CD14-positive monocyte (primary cell): ENCODE results near the gene DENND4C. TPM values are rescaled to one million over a fixed set of nuclear protein-coding genes. Genes with fewer than 3 reads are reported as not detected.

Source experiments
- DNase-seq, 3 donors: peaks; one replicate each; pipeline ENCODE4 v3.0.0-alpha.2; 2011 to 2022
- H2AFZ ChIP-seq: 2 replicates; pipeline ENCODE4 v1.6.0; 2012; ENCODE audit warnings: mild to moderate bottlenecking, low read depth, low read length, inconsistent platforms; ENCODE audit not compliant: insufficient read depth, poor library complexity, severe bottlenecking
- H3K27ac ChIP-seq, 2 donors: 1 replicate in 1 of 2; 2 replicates in 1 of 2; pipeline ENCODE4 v1.5.1; 2012 to 2013; ENCODE audit warnings: low read length in 2 of 2, control low read depth in 1 of 2, inconsistent platforms in 1 of 2, low read depth in 1 of 2, mild to moderate bottlenecking in 1 of 2
- H3K27me3 ChIP-seq, 2 donors: one replicate each; pipeline versions ENCODE4 v1.6.0 to v1.6.1; 2011 to 2013; ENCODE audit warnings: low read length in 2 of 2; ENCODE audit not compliant: control insufficient read depth in 2 of 2, insufficient read depth in 2 of 2
- H3K36me3 ChIP-seq, 2 donors: replicated peaks in 1 of 2; 1 replicate in 1 of 2; 2 replicates in 1 of 2; pipeline versions ENCODE4 v1.5.1 to v1.6.1; 2012 to 2013; ENCODE audit warnings: low read length in 2 of 2, control low read depth in 1 of 2, inconsistent platforms in 1 of 2, mild to moderate bottlenecking in 1 of 2; ENCODE audit not compliant: insufficient read depth in 2 of 2, control insufficient read depth in 1 of 2
- H3K4me1 ChIP-seq, 2 donors: 1 replicate in 1 of 2; 2 replicates in 1 of 2; pipeline versions ENCODE4 v1.5.1 to v1.6.1; 2012 to 2013; ENCODE audit warnings: low read length in 2 of 2, control low read depth in 1 of 2, inconsistent platforms in 1 of 2, mild to moderate bottlenecking in 1 of 2, moderate library complexity in 1 of 2; ENCODE audit not compliant: insufficient read depth in 2 of 2, control insufficient read depth in 1 of 2
- H3K4me2 ChIP-seq: replicated peaks from 2 replicates; pipeline ENCODE3; 2012; ENCODE audit warnings: low read length, moderate library complexity, mild to moderate bottlenecking; ENCODE audit not compliant: poor library complexity, severe bottlenecking; ENCODE audit errors: extremely low read depth
- H3K4me3 ChIP-seq, 3 experiments: fragments of 200-600 bp in 1 of 3; sonication (generic) in 1 of 3; replicated peaks in 1 of 3; 1 replicate in 2 of 3; 2 replicates in 1 of 3; pipeline ENCODE4 v1.5.1; 2011 to 2013; ENCODE audit warnings: low read length in 3 of 3, mild to moderate bottlenecking in 3 of 3, control low read depth in 2 of 3, low read depth in 2 of 3, inconsistent platforms in 1 of 3, moderate library complexity in 1 of 3
- H3K79me2 ChIP-seq: 2 replicates; pipeline ENCODE4 v1.6.0; 2012; ENCODE audit warnings: mild to moderate bottlenecking, control low read depth, inconsistent platforms, low read length, moderate library complexity; ENCODE audit not compliant: insufficient read depth
- H3K9ac ChIP-seq: 2 replicates; pipeline ENCODE4 v1.6.0; 2017; ENCODE audit warnings: low read length, mild to moderate bottlenecking; ENCODE audit not compliant: insufficient read depth, poor library complexity, severe bottlenecking
- H3K9me3 ChIP-seq, 2 donors: replicated peaks in 1 of 2; 1 replicate in 1 of 2; 2 replicates in 1 of 2; pipeline versions ENCODE4 v1.5.1 to v1.6.1; 2012 to 2013; ENCODE audit warnings: low read length in 2 of 2, control low read depth in 1 of 2; ENCODE audit not compliant: control insufficient read depth in 1 of 2, insufficient read depth in 1 of 2
- H4K20me1 ChIP-seq: 2 replicates; pipeline ENCODE4 v1.6.0; 2012; ENCODE audit warnings: mild to moderate bottlenecking, low read length, control low read depth, moderate library complexity; ENCODE audit not compliant: insufficient read depth
- H3K27ac Mint-ChIP-seq, 7 donors: one replicate each; pipeline ENCODE4 v1.8.0; 2020; ENCODE audit warnings: mild to moderate bottlenecking in 7 of 7, mixed read lengths in 7 of 7, moderate library complexity in 6 of 7, inconsistent platforms in 2 of 7
- H3K27me3 Mint-ChIP-seq, 3 donors: one replicate each; pipeline ENCODE4 v1.8.0; 2021 to 2022; ENCODE audit warnings: low read depth in 3 of 3, mild to moderate bottlenecking in 3 of 3, mixed read lengths in 3 of 3, moderate library complexity in 3 of 3, inconsistent platforms in 1 of 3
- H3K36me3 Mint-ChIP-seq, 2 donors: one replicate each; pipeline ENCODE4 v1.8.0; 2020; ENCODE audit warnings: mixed read lengths in 2 of 2, inconsistent platforms in 1 of 2, mild to moderate bottlenecking in 1 of 2
- H3K4me1 Mint-ChIP-seq: one replicate; pipeline ENCODE4 v1.8.0; 2020; ENCODE audit warnings: mild to moderate bottlenecking, mixed read lengths
- H3K4me3 Mint-ChIP-seq, 2 donors: one replicate each; pipeline ENCODE4 v1.8.0; 2020; ENCODE audit warnings: mild to moderate bottlenecking in 2 of 2, mixed read lengths in 2 of 2, moderate library complexity in 1 of 2
- H3K9me3 Mint-ChIP-seq, 7 donors: one replicate each; pipeline ENCODE4 v1.8.0; 2020 to 2022; ENCODE audit warnings: mixed read lengths in 7 of 7, mild to moderate bottlenecking in 6 of 7, moderate library complexity in 6 of 7, inconsistent platforms in 2 of 7
- CTCF ChIP-seq: fragments of 200-600 bp; IDR thresholded peaks from one replicate; pipeline ENCODE4 v1.8.0; 2022; ENCODE audit warnings: antibody characterized with exemption, mild to moderate bottlenecking
- WGBS: methylation state at CpG from one replicate; pipeline ENCODE4 v1.1.5; 2013; ENCODE audit warnings: missing lambda C conversion rate; ENCODE audit not compliant: insufficient coverage; 5-methylcytosine and 5-hydroxymethylcytosine counted together
- intact Hi-C, 2 donors: fragments of 100-400 bp; cut with micrococcal nuclease; formaldehyde crosslinking; loops; one replicate each; pipeline versions ENCODE4 v1.15.0 to v1.15.1; 2023
- polyA plus RNA-seq, 3 donors: library from polyadenylated mRNA; depleted of rRNA in 1 of 3; unstranded in 2 of 3; stranded (reverse) in 1 of 3; fragments of 300-500 nt in 2 of 3; fragments of >200 nt in 1 of 3; fragmentation: Illumina TruSeq in 2 of 3; gene quantifications; 1 replicate in 2 of 3; 2 replicates in 1 of 3; pipeline ENCODE4 v1.2.3, GENCODE V29; 2012 to 2021

DENND4C gene
- polyA plus RNA-seq, 3 donors, result 8.1 to 15.4 (median 12.7) TPM

GRCh38 chr9:19409401-19410194 is 179.1 kb downstream of the DENND4C start:
- no peak for TF ChIP-seq CTCF

GRCh38 chr9:19410195-19410503 is 179.7 kb downstream of the DENND4C start:
- no peaks in the 10 kb centered on the region for H3K36me3 ChIP-seq
- peak overlapping the region; percentile 94 for H2AFZ ChIP-seq
- no peaks in the 10 kb centered on the region for H3K27me3 ChIP-seq
- H3K27me3 Mint-ChIP-seq, result peaks cover 2 to 7% (median 3%) of the 10 kb centered on the region in 3 donors
- H3K4me1 Mint-ChIP-seq, result peaks cover 24% of the 10 kb centered on the region
- no peaks in the 10 kb centered on the region for H4K20me1 ChIP-seq
- no peaks in the 10 kb centered on the region for H3K36me3 Mint-ChIP-seq
- no peak overlapping the region for H3K9ac ChIP-seq
- no peak for DNase-seq
- H3K9me3 ChIP-seq, result no peaks in the 10 kb centered on the region
- peaks cover 0 to 3% (median 0%) of the 10 kb centered on the region in 7 donors for H3K9me3 Mint-ChIP-seq
- WGBS, result no CpG with 5 or more reads among the region's 2 CpGs
- H3K79me2 ChIP-seq, result no peaks in the 10 kb centered on the region
- H3K4me1 ChIP-seq, result peaks cover 12 to 16% of the 10 kb centered on the region in 2 donors
- intact Hi-C loops, result no loop called here
- no peak overlapping the region for H3K27ac ChIP-seq
- no peak overlapping the region for H3K4me2 ChIP-seq
- no peak for TF ChIP-seq CTCF
- H3K4me3 Mint-ChIP-seq, result no peak overlapping the region
- H3K4me3 ChIP-seq, result peak overlapping the region in 1 of 3 experiments; percentile 88
- no peak overlapping the region for H3K27ac Mint-ChIP-seq

More at GRCh38 chr9:19409401-19410194, 179.1 kb downstream of the DENND4C start:
- peak overlapping the region; percentile 96 to 99 for H3K4me3 Mint-ChIP-seq
- peaks cover 0 to 3% (median 0%) of the 10 kb centered on the region in 7 donors for H3K9me3 Mint-ChIP-seq
- Histone ChIP-seq H3K9ac (peak overlapping the region; percentile 74), H3K27ac (peak overlapping the region in 1 of 2 donors; percentile 33), H2AFZ (peak overlapping the region; percentile 94), H3K4me1 (peaks cover 12 to 16% of the 10 kb centered on the region in 2 donors), H4K20me1 (no peaks in the 10 kb centered on the region), H3K4me3 (peak overlapping the region; percentile 65 to 91 (median 88)), H3K27me3 (no peaks in the 10 kb centered on the region), H3K36me3 (no peaks in the 10 kb centered on the region), H3K79me2 (no peaks in the 10 kb centered on the region), H3K9me3 (no peaks in the 10 kb centered on the region), H3K4me2 (peak overlapping the region; percentile 94)
- intact Hi-C loops, result no loop called here
- H3K27ac Mint-ChIP-seq, result peak overlapping the region in 4 of 7 donors; percentile 32 to 66 (median 47)
- DNase-seq, result peak in 2 of 3 donors; percentile 0 to 5
- peaks cover 2 to 7% (median 3%) of the 10 kb centered on the region in 3 donors for H3K27me3 Mint-ChIP-seq
- WGBS, result 0% methylated on average over 12 of the region's 17 CpGs
- H3K4me1 Mint-ChIP-seq, result peaks cover 24% of the 10 kb centered on the region
- no peaks in the 10 kb centered on the region for H3K36me3 Mint-ChIP-seq
